Measurements from ENCODE around the gene DLG1. TPM values are rescaled to one million over a fixed set of nuclear protein-coding genes. Genes with fewer than 3 reads are reported as not detected.

Gene DLG1
- total and polyA plus RNA-seq, 2 experiments from 2014 or later: 27.6 to 98.0 TPM

DNA sequence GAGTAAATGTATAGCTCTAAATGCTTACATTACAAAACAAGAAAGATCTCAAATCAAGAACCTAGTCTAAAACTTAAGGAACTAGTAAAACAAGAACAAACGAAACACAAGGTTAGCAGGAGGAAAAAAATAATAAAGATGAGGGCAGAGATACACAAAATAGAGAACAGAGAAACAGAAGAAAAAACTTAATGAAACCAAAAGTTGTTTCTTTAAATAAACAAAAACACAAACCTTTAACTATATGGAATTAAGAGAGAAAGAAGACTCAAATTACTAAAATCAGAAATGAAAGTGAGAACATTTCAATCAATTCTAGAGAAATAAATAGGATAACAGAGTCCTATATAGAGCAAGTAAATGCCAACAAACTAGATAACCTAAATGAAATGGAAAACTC is 59.6 kb downstream of the DLG1 start (continued):
- TF ChIP-seq, protein P1, sequence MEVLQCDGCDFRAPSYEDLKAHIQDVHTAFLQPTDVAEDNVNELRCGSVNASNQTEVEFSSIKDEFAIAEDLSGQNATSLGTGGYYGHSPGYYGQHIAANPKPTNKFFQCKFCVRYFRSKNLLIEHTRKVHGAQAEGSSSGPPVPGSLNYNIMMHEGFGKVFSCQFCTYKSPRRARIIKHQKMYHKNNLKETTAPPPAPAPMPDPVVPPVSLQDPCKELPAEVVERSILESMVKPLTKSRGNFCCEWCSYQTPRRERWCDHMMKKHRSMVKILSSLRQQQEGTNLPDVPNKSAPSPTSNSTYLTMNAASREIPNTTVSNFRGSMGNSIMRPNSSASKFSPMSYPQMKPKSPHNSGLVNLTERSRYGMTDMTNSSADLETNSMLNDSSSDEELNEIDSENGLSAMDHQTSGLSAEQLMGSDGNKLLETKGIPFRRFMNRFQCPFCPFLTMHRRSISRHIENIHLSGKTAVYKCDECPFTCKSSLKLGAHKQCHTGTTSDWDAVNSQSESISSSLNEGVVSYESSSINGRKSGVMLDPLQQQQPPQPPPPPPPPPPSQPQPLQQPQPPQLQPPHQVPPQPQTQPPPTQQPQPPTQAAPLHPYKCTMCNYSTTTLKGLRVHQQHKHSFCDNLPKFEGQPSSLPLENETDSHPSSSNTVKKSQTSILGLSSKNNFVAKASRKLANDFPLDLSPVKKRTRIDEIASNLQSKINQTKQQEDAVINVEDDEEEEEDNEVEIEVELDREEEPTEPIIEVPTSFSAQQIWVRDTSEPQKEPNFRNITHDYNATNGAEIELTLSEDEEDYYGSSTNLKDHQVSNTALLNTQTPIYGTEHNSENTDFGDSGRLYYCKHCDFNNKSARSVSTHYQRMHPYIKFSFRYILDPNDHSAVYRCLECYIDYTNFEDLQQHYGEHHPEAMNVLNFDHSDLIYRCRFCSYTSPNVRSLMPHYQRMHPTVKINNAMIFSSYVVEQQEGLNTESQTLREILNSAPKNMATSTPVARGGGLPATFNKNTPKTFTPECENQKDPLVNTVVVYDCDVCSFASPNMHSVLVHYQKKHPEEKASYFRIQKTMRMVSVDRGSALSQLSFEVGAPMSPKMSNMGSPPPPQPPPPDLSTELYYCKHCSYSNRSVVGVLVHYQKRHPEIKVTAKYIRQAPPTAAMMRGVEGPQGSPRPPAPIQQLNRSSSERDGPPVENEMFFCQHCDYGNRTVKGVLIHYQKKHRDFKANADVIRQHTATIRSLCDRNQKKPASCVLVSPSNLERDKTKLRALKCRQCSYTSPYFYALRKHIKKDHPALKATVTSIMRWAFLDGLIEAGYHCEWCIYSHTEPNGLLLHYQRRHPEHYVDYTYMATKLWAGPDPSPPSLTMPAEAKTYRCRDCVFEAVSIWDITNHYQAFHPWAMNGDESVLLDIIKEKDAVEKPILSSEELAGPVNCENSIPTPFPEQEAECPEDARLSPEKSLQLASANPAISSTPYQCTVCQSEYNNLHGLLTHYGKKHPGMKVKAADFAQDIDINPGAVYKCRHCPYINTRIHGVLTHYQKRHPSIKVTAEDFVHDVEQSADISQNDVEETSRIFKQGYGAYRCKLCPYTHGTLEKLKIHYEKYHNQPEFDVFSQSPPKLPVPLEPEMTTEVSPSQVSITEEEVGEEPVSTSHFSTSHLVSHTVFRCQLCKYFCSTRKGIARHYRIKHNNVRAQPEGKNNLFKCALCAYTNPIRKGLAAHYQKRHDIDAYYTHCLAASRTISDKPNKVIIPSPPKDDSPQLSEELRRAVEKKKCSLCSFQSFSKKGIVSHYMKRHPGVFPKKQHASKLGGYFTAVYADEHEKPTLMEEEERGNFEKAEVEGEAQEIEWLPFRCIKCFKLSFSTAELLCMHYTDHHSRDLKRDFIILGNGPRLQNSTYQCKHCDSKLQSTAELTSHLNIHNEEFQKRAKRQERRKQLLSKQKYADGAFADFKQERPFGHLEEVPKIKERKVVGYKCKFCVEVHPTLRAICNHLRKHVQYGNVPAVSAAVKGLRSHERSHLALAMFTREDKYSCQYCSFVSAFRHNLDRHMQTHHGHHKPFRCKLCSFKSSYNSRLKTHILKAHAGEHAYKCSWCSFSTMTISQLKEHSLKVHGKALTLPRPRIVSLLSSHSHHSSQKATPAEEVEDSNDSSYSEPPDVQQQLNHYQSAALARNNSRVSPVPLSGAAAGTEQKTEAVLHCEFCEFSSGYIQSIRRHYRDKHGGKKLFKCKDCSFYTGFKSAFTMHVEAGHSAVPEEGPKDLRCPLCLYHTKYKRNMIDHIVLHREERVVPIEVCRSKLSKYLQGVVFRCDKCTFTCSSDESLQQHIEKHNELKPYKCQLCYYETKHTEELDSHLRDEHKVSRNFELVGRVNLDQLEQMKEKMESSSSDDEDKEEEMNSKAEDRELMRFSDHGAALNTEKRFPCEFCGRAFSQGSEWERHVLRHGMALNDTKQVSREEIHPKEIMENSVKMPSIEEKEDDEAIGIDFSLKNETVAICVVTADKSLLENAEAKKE (CRISPR knock-in tag; IDR thresholded peaks at IDR 0.05): no peak
- TF ChIP-seq EZH2 (IDR thresholded peaks at IDR 0.05; ENCODE audit: low read depth, unreplicated experiment): no peak
- no peak for TF ChIP-seq CREB1 (CRISPR knock-in tag; IDR thresholded peaks at IDR 0.05; ENCODE audit: low read depth)
- TF ChIP-seq, protein P2, sequence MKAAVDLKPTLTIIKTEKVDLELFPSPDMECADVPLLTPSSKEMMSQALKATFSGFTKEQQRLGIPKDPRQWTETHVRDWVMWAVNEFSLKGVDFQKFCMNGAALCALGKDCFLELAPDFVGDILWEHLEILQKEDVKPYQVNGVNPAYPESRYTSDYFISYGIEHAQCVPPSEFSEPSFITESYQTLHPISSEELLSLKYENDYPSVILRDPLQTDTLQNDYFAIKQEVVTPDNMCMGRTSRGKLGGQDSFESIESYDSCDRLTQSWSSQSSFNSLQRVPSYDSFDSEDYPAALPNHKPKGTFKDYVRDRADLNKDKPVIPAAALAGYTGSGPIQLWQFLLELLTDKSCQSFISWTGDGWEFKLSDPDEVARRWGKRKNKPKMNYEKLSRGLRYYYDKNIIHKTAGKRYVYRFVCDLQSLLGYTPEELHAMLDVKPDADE (IDR thresholded peaks at IDR 0.05): no peak
- TF ChIP-seq POLR2AphosphoS5 (IDR thresholded peaks at IDR 0.05; ENCODE audit: low read depth): no peak
- no peak for TF ChIP-seq STAT1 (IDR thresholded peaks at IDR 0.05; ENCODE audit: unreplicated experiment)
- no peak for TF ChIP-seq EZH2phosphoT487 (IDR thresholded peaks at IDR 0.05; ENCODE audit: unreplicated experiment)
- TF ChIP-seq, protein P3, sequence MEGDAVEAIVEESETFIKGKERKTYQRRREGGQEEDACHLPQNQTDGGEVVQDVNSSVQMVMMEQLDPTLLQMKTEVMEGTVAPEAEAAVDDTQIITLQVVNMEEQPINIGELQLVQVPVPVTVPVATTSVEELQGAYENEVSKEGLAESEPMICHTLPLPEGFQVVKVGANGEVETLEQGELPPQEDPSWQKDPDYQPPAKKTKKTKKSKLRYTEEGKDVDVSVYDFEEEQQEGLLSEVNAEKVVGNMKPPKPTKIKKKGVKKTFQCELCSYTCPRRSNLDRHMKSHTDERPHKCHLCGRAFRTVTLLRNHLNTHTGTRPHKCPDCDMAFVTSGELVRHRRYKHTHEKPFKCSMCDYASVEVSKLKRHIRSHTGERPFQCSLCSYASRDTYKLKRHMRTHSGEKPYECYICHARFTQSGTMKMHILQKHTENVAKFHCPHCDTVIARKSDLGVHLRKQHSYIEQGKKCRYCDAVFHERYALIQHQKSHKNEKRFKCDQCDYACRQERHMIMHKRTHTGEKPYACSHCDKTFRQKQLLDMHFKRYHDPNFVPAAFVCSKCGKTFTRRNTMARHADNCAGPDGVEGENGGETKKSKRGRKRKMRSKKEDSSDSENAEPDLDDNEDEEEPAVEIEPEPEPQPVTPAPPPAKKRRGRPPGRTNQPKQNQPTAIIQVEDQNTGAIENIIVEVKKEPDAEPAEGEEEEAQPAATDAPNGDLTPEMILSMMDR (conservative IDR thresholded peaks at IDR 0.05; ENCODE audit: low read depth in 2 of 2): no peak
- TF ChIP-seq ZNF331 (CRISPR knock-in tag; IDR thresholded peaks at IDR 0.05; ENCODE audit: low read depth): no peak
